Measurements from ENCODE around the gene NFKBIZ. TPM values are rescaled to one million over a fixed set of nuclear protein-coding genes. Genes with fewer than 3 reads are reported as not detected.
A peak's percentile ranks its signal among the peaks of the same experiment; 100 is the strongest.

The NFKBIZ gene
- total and polyA plus RNA-seq, 2 donors (not counting 3 experiments of a cell fraction or from before 2014, with no cell fraction given): 17.5 to 28.9 TPM

DNA sequence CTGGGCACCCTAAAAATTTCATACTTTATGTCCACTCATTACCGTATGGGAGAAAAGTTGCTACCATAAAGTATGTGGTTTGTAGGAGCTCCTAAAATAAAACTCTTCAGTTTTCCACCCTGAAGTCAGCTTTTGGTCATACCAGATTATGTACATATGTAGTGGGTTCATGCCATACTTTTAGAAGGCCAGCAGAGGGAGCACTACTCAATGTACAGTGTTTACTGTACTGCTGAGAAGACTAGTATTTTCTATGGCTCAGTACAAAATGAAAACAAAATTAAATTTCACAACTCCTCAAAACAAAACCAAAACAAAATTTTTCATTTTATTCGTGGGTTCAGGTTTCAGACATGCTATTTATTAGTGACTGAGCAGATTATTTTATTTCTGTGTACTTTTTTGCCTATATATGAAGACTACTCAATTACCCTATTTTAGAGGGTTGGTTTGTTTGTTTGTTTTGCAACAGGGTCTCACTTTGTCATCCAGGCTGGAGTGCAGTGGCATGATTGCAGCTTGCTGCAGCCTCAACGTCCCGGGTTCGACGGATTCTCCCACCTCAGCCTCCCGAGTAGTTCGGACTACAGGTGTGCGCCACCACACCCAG is 46.0 kb upstream of the NFKBIZ start:
- intact Hi-C loops (cut with micrococcal nuclease): loop anchor here (2.0 kb wide), 1 partner anchor 108 kb away; no protein-coding TSS in a partner anchor
- Histone ChIP-seq H3K9me3 (replicated peaks; ENCODE audit: control insufficient read depth, insufficient read depth, low read length) (no peaks in the 10 kb centered on the region), H3K27ac (ENCODE audit: insufficient read depth, low read depth, low read length) (no peak overlapping the region), H3K4me3 (replicated peaks in 1 of 3; ENCODE audit: insufficient read depth in 1 of 3, low read depth in 1 of 3, low read length in 3 of 3) (no peak overlapping the region), H3K79me2 (ENCODE audit: control insufficient read depth, insufficient read depth, low read length) (no peaks in the 10 kb centered on the region), H3K36me3 (ENCODE audit: control insufficient read depth in 2 of 2, extremely low read depth in 1 of 2, insufficient read depth in 2 of 2, low read length in 2 of 2) (peaks cover 0 to 2% of the 10 kb centered on the region in 2 experiments), H3K9me1 (replicated peaks; ENCODE audit: control insufficient read depth, extremely low read depth, insufficient read depth, low read length) (no peaks in the 10 kb centered on the region), H2AFZ (ENCODE audit: low read depth, low read length) (no peak overlapping the region), H3K4me2 (ENCODE audit: insufficient read depth, low read length) (no peak overlapping the region), H3K4me1 (ENCODE audit: control insufficient read depth, extremely low read depth, insufficient read depth, low read length) (no peaks in the 10 kb centered on the region), H4K20me1 (replicated peaks; ENCODE audit: control insufficient read depth, extremely low read depth, insufficient read depth, low read length) (no peaks in the 10 kb centered on the region), H3K9ac (replicated peaks; ENCODE audit: extremely low read depth, insufficient read depth, low read length) (no peak overlapping the region), H3K27me3 (ENCODE audit: control insufficient read depth in 2 of 2, insufficient read depth in 2 of 2, low read length in 2 of 2) (no peaks in the 10 kb centered on the region)
- dilution Hi-C loops (cut with MboI; ENCODE audit: extremely low pct_ligation_motif_present, low sequenced_read_pairs): no loop called here
- TF ChIP-seq POLR2A (IDR thresholded peaks at IDR 0.05; ENCODE audit: low read depth, low read length): no peak
- TF ChIP-seq, protein P1, sequence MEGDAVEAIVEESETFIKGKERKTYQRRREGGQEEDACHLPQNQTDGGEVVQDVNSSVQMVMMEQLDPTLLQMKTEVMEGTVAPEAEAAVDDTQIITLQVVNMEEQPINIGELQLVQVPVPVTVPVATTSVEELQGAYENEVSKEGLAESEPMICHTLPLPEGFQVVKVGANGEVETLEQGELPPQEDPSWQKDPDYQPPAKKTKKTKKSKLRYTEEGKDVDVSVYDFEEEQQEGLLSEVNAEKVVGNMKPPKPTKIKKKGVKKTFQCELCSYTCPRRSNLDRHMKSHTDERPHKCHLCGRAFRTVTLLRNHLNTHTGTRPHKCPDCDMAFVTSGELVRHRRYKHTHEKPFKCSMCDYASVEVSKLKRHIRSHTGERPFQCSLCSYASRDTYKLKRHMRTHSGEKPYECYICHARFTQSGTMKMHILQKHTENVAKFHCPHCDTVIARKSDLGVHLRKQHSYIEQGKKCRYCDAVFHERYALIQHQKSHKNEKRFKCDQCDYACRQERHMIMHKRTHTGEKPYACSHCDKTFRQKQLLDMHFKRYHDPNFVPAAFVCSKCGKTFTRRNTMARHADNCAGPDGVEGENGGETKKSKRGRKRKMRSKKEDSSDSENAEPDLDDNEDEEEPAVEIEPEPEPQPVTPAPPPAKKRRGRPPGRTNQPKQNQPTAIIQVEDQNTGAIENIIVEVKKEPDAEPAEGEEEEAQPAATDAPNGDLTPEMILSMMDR (IDR thresholded peaks at IDR 0.05; ENCODE audit: extremely low read depth in 1 of 2, insufficient read depth in 1 of 2, low read depth in 1 of 2, low read length in 2 of 2): peak; percentile 61 to 66
- ChIA-PET POLR2A (no interaction called here), CTCF (interaction anchor here (0.6 to 7.0 kb wide), 31 partner anchors 9 to 734 kb away, joined by 3 to 94 read pairs (median 5); partner anchors contain the start of genes CEP97, NFKBIZ and NXPE3)
- FAIRE-seq (peak; percentile 77), DNase-seq (ENCODE audit: low read depth, low spot score) (peak; percentile 55)
- BruUV-seq (replicated peaks): no TSS peak

DNA sequence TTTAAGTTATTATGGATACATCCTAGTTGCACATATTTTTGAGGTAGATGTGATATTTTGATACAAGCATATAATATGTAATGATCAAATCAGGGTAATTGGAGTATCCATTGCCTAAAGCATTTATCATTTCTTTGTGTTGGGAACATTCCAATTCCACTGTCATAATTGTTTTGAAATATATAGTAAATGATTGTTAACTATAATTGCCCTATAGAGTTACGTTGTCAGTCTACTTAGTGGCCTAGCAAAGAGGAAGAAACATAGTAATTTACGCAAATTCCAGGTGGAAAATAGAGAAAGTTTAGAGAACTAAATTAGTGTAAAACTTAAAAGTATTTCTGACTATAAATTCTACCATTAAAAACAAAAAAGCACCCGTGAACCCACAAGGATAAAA is 45.4 kb upstream of the NFKBIZ start:
- ChIA-PET POLR2A (no interaction called here), CTCF (interaction anchor here (1.4 to 7.0 kb wide), 2 partner anchors 98 to 421 kb away, joined by 3 to 94 read pairs; no protein-coding TSS in a partner anchor)
- Histone ChIP-seq H3K27ac (ENCODE audit: insufficient read depth, low read depth, low read length) (no peak overlapping the region), H3K9me1 (replicated peaks; ENCODE audit: control insufficient read depth, extremely low read depth, insufficient read depth, low read length) (no peaks in the 10 kb centered on the region), H4K20me1 (replicated peaks; ENCODE audit: control insufficient read depth, extremely low read depth, insufficient read depth, low read length) (no peaks in the 10 kb centered on the region), H3K9ac (replicated peaks; ENCODE audit: extremely low read depth, insufficient read depth, low read length) (no peak overlapping the region), H3K4me2 (ENCODE audit: insufficient read depth, low read length) (no peak overlapping the region), H3K36me3 (ENCODE audit: control insufficient read depth in 2 of 2, extremely low read depth in 1 of 2, insufficient read depth in 2 of 2, low read length in 2 of 2) (peaks cover 0 to 2% of the 10 kb centered on the region in 2 experiments), H3K4me3 (replicated peaks in 1 of 3; ENCODE audit: insufficient read depth in 1 of 3, low read depth in 1 of 3, low read length in 3 of 3) (no peak overlapping the region), H3K4me1 (ENCODE audit: control insufficient read depth, extremely low read depth, insufficient read depth, low read length) (no peaks in the 10 kb centered on the region), H3K27me3 (ENCODE audit: control insufficient read depth in 2 of 2, insufficient read depth in 2 of 2, low read length in 2 of 2) (no peaks in the 10 kb centered on the region), H3K79me2 (ENCODE audit: control insufficient read depth, insufficient read depth, low read length) (no peaks in the 10 kb centered on the region), H3K9me3 (replicated peaks; ENCODE audit: control insufficient read depth, insufficient read depth, low read length) (no peaks in the 10 kb centered on the region), H2AFZ (ENCODE audit: low read depth, low read length) (no peak overlapping the region)
- intact Hi-C loops (cut with micrococcal nuclease) (loop anchor here (2.0 kb wide), 1 partner anchor 109 kb away; no protein-coding TSS in a partner anchor), dilution Hi-C loops (cut with MboI; ENCODE audit: extremely low pct_ligation_motif_present, low sequenced_read_pairs) (no loop called here)
- no peak for FAIRE-seq
- no TSS peak for BruUV-seq (replicated peaks)
- no peak for DNase-seq (ENCODE audit: low read depth, low spot score)
- TF ChIP-seq GATA2 (IDR thresholded peaks at IDR 0.05; ENCODE audit: insufficient read depth, insufficient read length, low read depth, low read length) (no peak), POLR2A (IDR thresholded peaks at IDR 0.05; ENCODE audit: low read depth, low read length) (no peak), FOS (IDR thresholded peaks at IDR 0.05; ENCODE audit: borderline replicate concordance, insufficient read depth, low read length) (no peak), POLR2AphosphoS5 (IDR thresholded peaks at IDR 0.05; ENCODE audit: insufficient read depth, low read depth, low read length) (no peak), JUN (IDR thresholded peaks at IDR 0.05; ENCODE audit: borderline replicate concordance, insufficient read depth, insufficient read length, low read depth) (no peak)
- TF ChIP-seq, protein P2, sequence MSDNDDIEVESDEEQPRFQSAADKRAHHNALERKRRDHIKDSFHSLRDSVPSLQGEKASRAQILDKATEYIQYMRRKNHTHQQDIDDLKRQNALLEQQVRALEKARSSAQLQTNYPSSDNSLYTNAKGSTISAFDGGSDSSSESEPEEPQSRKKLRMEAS (IDR thresholded peaks at IDR 0.05; ENCODE audit: insufficient read depth, insufficient read length): no peak
- TF ChIP-seq, protein P1 (IDR thresholded peaks at IDR 0.05; ENCODE audit: extremely low read depth in 1 of 2, insufficient read depth in 1 of 2, low read depth in 1 of 2, low read length in 2 of 2): no peak
